Caco-2 (cell line): Measurements from ENCODE around the gene HTR1A. TPM values are rescaled to one million over a fixed set of nuclear protein-coding genes. Genes with fewer than 3 reads are reported as not detected.
A peak's percentile ranks its signal among the peaks of the same experiment; 100 is the strongest.

ENCODE experiments used
- BruUV-seq: library from RNA; stranded (reverse); fragments of 400-500 nt; replicated peaks from 2 replicates; lab custom pipeline; 2021; lab: Mats Ljungman, UMichigan
- CTCF ChIA-PET: fragments of 300-600 bp; sonication (Branson Sonifier 250); formaldehyde crosslinking; loops from one replicate; lab custom pipeline; 2022; ENCODE audit warnings: antibody characterized with exemption; lab: Charles Lee
- POLR2A ChIA-PET: fragments of 300-600 bp; sonication (Branson Sonifier 250); formaldehyde crosslinking; loops from one replicate; lab custom pipeline; 2022; ENCODE audit warnings: antibody characterized with exemption; lab: Charles Lee
- DNase-seq, 2 experiments: peaks; one replicate each; pipeline versions ENCODE4 v3.0.0 to v3.0.0-alpha.2; 2020 to 2022
- H3K27me3 ChIP-seq: replicated peaks from 2 replicates; pipeline ENCODE4 v1.6.0; 2011; ENCODE audit warnings: low read length; ENCODE audit not compliant: control insufficient read depth, insufficient read depth
- H3K36me3 ChIP-seq: 2 replicates; pipeline ENCODE4 v1.5.1; 2011; ENCODE audit warnings: low read length; ENCODE audit not compliant: control insufficient read depth, insufficient read depth
- H3K4me1 ChIP-seq: fragments of 250-450 bp; sonication (Bioruptor Pico); 2 replicates; pipeline ENCODE4 v1.5.1; 2020; ENCODE audit warnings: mild to moderate bottlenecking
- H3K4me3 ChIP-seq: 2 replicates; pipeline ENCODE4 v1.5.1; 2011; ENCODE audit warnings: low read depth, mild to moderate bottlenecking, control low read depth, low read length
- H3K9me3 ChIP-seq: fragments of 250-450 bp; sonication (Bioruptor Pico); 2 replicates; pipeline ENCODE4 v1.5.1; 2020; ENCODE audit warnings: mild to moderate bottlenecking, moderate library complexity
- H3K27ac Mint-ChIP-seq: one replicate; pipeline ENCODE4 v1.8.0; 2022; ENCODE audit warnings: mixed read lengths; ENCODE audit not compliant: unreplicated experiment
- H3K27me3 Mint-ChIP-seq: one replicate; pipeline ENCODE4 v1.8.0; 2022; ENCODE audit warnings: mixed read lengths; ENCODE audit not compliant: insufficient read depth, unreplicated experiment
- H3K36me3 Mint-ChIP-seq: one replicate; pipeline ENCODE4 v1.8.0; 2022; ENCODE audit warnings: mild to moderate bottlenecking, mixed read lengths; ENCODE audit not compliant: insufficient read depth, unreplicated experiment
- H3K4me1 Mint-ChIP-seq: one replicate; pipeline ENCODE4 v1.8.0; 2022; ENCODE audit warnings: low read depth, mixed read lengths; ENCODE audit not compliant: unreplicated experiment
- H3K4me3 Mint-ChIP-seq: one replicate; pipeline ENCODE4 v1.8.0; 2022; ENCODE audit warnings: mild to moderate bottlenecking, moderate library complexity, mixed read lengths; ENCODE audit not compliant: unreplicated experiment
- H3K9me3 Mint-ChIP-seq: one replicate; pipeline ENCODE4 v1.8.0; 2022; ENCODE audit warnings: mixed read lengths; ENCODE audit not compliant: unreplicated experiment
- intact Hi-C: fragments of 100-400 bp; cut with micrococcal nuclease; formaldehyde crosslinking; loops from one replicate; pipeline ENCODE4 v1.10.0; 2022; ENCODE audit not compliant: unreplicated experiment
- total RNA-seq: library from RNA; stranded (reverse); gene quantifications from 2 replicates; pipeline ENCODE4 v1.2.3, GENCODE V29; 2022
- TF ChIP-seq, protein P1 (sequence below), 2 experiments: fragments of 200-600 bp in 1 of 2; IDR thresholded peaks; 1 replicate in 1 of 2; 2 replicates in 1 of 2; pipeline versions ENCODE4 v1.5.1 to v1.8.0; 2011 to 2022; ENCODE audit warnings: antibody characterized with exemption in 1 of 2, control low read depth in 1 of 2, inconsistent platforms in 1 of 2, low read depth in 1 of 2, low read length in 1 of 2, mild to moderate bottlenecking in 1 of 2, moderate library complexity in 1 of 2; ENCODE audit not compliant: insufficient read depth in 1 of 2, severe bottlenecking in 1 of 2, unreplicated experiment in 1 of 2

The HTR1A gene
- total RNA-seq, 1 experiment from 2014 or later: not detected

DNA sequence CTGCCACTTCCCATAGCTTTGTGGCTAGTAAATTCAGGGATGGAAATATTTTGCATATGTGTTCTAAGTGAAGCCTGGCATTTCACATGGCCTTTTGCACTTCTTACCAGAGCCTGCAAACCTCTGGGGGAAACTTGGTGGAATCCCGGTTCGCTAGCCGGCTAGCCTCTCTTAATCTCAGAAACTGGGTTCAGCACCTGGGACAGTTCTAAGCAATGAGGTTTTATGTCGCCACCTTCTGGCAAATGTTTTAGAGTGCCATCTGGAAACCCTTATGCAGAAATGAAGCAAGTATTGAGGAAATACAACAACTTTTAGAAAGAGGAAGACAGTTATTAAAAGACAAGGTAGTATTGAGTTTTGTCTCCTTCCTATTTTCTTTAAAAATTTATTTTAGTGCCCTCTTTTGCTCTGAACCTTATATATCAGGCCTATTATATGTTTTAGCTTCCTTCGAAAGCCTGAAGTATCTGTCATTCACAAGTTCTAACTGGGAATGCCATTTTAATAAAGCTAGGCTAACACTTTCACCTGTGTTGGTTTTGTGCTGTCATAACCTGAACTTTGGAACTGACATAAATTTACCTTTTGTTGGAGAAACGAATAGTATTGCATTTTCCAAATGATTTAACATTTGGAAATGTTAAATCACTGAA is 963 bp upstream of the HTR1A start:
- peaks cover 3% of the 10 kb centered on the region for H3K27me3 Mint-ChIP-seq
- no peaks in the 10 kb centered on the region for H3K4me1 ChIP-seq
- H3K36me3 ChIP-seq: no peaks in the 10 kb centered on the region
- ChIA-PET CTCF (no interaction called here), POLR2A (no interaction called here)
- H3K9me3 ChIP-seq: no peaks in the 10 kb centered on the region
- BruUV-seq: no TSS peak
- H3K27ac Mint-ChIP-seq: no peak overlapping the region
- H3K27me3 ChIP-seq: no peaks in the 10 kb centered on the region
- H3K36me3 Mint-ChIP-seq: no peaks in the 10 kb centered on the region
- TF ChIP-seq, protein P1, sequence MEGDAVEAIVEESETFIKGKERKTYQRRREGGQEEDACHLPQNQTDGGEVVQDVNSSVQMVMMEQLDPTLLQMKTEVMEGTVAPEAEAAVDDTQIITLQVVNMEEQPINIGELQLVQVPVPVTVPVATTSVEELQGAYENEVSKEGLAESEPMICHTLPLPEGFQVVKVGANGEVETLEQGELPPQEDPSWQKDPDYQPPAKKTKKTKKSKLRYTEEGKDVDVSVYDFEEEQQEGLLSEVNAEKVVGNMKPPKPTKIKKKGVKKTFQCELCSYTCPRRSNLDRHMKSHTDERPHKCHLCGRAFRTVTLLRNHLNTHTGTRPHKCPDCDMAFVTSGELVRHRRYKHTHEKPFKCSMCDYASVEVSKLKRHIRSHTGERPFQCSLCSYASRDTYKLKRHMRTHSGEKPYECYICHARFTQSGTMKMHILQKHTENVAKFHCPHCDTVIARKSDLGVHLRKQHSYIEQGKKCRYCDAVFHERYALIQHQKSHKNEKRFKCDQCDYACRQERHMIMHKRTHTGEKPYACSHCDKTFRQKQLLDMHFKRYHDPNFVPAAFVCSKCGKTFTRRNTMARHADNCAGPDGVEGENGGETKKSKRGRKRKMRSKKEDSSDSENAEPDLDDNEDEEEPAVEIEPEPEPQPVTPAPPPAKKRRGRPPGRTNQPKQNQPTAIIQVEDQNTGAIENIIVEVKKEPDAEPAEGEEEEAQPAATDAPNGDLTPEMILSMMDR (IDR thresholded peaks at IDR 0.05; ENCODE audit: insufficient read depth in 1 of 2, low read depth in 1 of 2, low read length in 1 of 2, severe bottlenecking in 1 of 2, unreplicated experiment in 1 of 2): peak; percentile 62 to 78
- no peak overlapping the region for H3K4me3 Mint-ChIP-seq
- H3K4me3 ChIP-seq: no peak overlapping the region
- H3K4me1 Mint-ChIP-seq: no peaks in the 10 kb centered on the region
- intact Hi-C loops: loop anchor here (1.0 kb wide), 2 partner anchors 202 to 562 kb away; no protein-coding TSS in a partner anchor
- peak; percentile 57 to 74 for DNase-seq
- H3K9me3 Mint-ChIP-seq: peaks cover 19% of the 10 kb centered on the region

DNA sequence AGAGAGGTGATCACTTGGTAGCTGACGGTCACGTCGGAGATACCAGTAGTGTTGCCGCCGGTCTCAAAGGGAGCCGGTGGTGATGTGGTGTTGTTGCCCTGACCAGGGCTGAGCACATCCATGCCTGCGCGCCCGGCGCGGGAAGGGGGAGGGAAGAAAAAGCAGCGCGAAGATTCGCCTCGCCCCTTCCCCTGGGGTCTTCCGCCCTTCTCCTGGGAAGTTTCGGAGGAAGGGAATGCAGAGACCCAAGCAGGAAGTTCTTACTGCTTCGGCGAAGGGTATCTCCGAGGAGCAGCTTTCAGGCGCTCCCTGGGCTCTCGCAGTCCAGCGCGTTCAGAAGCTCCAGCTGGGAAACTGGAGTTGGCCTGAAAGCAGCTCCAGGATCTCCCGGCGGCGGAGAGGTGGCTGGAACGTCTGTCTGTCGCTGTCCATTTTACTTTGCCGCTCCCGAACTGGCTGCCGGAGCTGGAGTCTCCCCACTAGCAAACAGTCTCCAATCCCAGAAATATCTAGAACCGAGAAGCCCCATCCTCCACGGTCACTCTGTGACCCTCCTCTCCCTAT is 565 bp downstream of the HTR1A start:
- Mint-ChIP-seq H3K4me1 (no peaks in the 10 kb centered on the region), H3K9me3 (peaks cover 19% of the 10 kb centered on the region), H3K4me3 (no peak overlapping the region), H3K27me3 (peaks cover 3% of the 10 kb centered on the region), H3K36me3 (no peaks in the 10 kb centered on the region), H3K27ac (no peak overlapping the region)
- POLR2A ChIA-PET: no interaction called here
- intact Hi-C loops: no loop called here
- CTCF ChIA-PET: no interaction called here
- Histone ChIP-seq H3K27me3 (no peaks in the 10 kb centered on the region), H3K36me3 (no peaks in the 10 kb centered on the region), H3K4me1 (no peaks in the 10 kb centered on the region), H3K4me3 (no peak overlapping the region), H3K9me3 (no peaks in the 10 kb centered on the region)
- no peak for DNase-seq
- BruUV-seq: no TSS peak
- TF ChIP-seq, protein P1 (IDR thresholded peaks at IDR 0.05; ENCODE audit: insufficient read depth in 1 of 2, low read depth in 1 of 2, low read length in 1 of 2, severe bottlenecking in 1 of 2, unreplicated experiment in 1 of 2): no peak

DNA sequence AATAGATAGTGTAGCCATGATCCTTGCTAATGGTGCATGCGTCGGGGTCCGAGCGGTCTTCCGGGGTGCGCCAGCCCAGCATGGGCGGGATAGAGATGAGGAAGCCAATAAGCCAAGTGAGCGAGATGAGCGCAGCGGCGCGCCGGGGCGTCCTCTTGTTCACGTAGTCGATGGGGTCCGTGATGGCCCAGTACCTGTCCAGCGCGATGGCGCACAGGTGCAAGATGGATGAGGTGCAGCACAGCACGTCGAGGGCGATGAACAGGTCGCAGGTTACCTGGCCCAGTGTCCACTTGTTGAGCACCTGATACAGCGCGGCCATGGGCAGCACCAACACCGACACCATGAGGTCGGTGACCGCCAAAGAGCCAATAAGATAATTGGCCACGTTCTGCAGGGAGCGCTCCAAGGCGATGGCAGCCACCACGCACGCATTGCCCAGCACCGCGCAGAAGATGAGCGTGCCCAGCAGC is 1.1 kb downstream of the HTR1A start:
- Mint-ChIP-seq H3K27ac (no peak overlapping the region), H3K4me3 (no peak overlapping the region), H3K27me3 (peaks cover 3% of the 10 kb centered on the region), H3K4me1 (no peaks in the 10 kb centered on the region), H3K9me3 (peaks cover 19% of the 10 kb centered on the region), H3K36me3 (no peaks in the 10 kb centered on the region)
- no peak for DNase-seq
- no peaks in the 10 kb centered on the region for H3K27me3 ChIP-seq
- H3K4me3 ChIP-seq: no peak overlapping the region
- TF ChIP-seq, protein P1 (IDR thresholded peaks at IDR 0.05; ENCODE audit: insufficient read depth in 1 of 2, low read depth in 1 of 2, low read length in 1 of 2, severe bottlenecking in 1 of 2, unreplicated experiment in 1 of 2): no peak
- BruUV-seq: no TSS peak
- intact Hi-C loops: no loop called here
- CTCF ChIA-PET: no interaction called here
- no peaks in the 10 kb centered on the region for H3K9me3 ChIP-seq
- no peaks in the 10 kb centered on the region for H3K36me3 ChIP-seq
- POLR2A ChIA-PET: no interaction called here
- H3K4me1 ChIP-seq: no peaks in the 10 kb centered on the region
